Activated naive CD8-positive, alpha-beta T cell treated with anti-CD3 and anti-CD28 coated beads for 36 hours (primary cell): ENCODE data around the gene ZNF609. TPM values are rescaled to one million over a fixed set of nuclear protein-coding genes. Genes with fewer than 3 reads are reported as not detected.

Source experiments
- DNase-seq: peaks from one replicate; pipeline ENCODE4 v3.0.0; 2021
- H3K27ac Mint-ChIP-seq: one replicate; pipeline ENCODE4 v1.8.0; 2022; ENCODE audit warnings: mild to moderate bottlenecking, moderate library complexity, mixed read lengths
- H3K27me3 Mint-ChIP-seq: one replicate; pipeline ENCODE4 v1.8.0; 2022; ENCODE audit warnings: mild to moderate bottlenecking, mixed read lengths
- H3K36me3 Mint-ChIP-seq: one replicate; pipeline ENCODE4 v1.8.0; 2021; ENCODE audit warnings: mild to moderate bottlenecking, mixed read lengths
- H3K4me1 Mint-ChIP-seq: one replicate; pipeline ENCODE4 v1.8.0; 2021; ENCODE audit warnings: mixed read lengths
- H3K4me3 Mint-ChIP-seq: one replicate; pipeline ENCODE4 v1.8.0; 2022; ENCODE audit warnings: mild to moderate bottlenecking, moderate library complexity, mixed read lengths
- H3K9me3 Mint-ChIP-seq: one replicate; pipeline ENCODE4 v1.8.0; 2022; ENCODE audit warnings: mixed read lengths
- total RNA-seq, 2 experiments: library from RNA; stranded (reverse); gene quantifications; one replicate each; pipeline ENCODE4 v1.2.3, GENCODE V29; 2021

Gene ZNF609
- total RNA-seq, 2 experiments from 2014 or later: 32.4 to 35.3 TPM

- Mint-ChIP-seq H3K9me3 (no peaks in the 10 kb centered on the region), H3K4me3 (no peak overlapping the region), H3K4me1 (peaks cover 47% of the 10 kb centered on the region), H3K27ac (peak overlapping the region; percentile 39), H3K27me3 (no peaks in the 10 kb centered on the region), H3K36me3 (peaks cover 33% of the 10 kb centered on the region)
- DNase-seq: no peak
Observed at GRCh38 chr15:64560501-64560900, 100.1 kb downstream of the ZNF609 start.

DNA sequence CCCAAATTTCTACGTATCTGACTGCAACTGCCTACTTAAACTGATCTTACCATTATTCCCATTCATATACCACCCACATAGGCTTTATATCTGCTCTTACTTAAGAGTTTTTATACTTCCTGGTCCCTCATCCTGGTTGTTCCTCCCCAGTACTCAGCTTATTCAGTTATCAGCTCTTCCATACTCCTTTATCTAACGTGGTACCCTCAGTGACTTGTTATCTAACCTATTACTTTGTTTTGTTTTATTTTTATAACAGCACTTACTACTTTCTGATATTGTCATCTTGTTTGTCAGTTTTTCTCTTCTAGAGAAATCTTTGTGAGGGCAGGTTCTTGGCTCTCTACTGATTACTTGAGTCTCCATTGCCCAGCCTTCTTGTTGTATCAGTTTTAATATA lies 100.6 kb downstream of the ZNF609 start:
- no peak overlapping the region for H3K4me3 Mint-ChIP-seq
- no peak for DNase-seq
- H3K9me3 Mint-ChIP-seq: no peaks in the 10 kb centered on the region
- H3K36me3 Mint-ChIP-seq: peaks cover 35% of the 10 kb centered on the region
- H3K27me3 Mint-ChIP-seq: no peaks in the 10 kb centered on the region
- H3K27ac Mint-ChIP-seq: peak overlapping the region; percentile 44
- H3K4me1 Mint-ChIP-seq: peaks cover 47% of the 10 kb centered on the region

DNA sequence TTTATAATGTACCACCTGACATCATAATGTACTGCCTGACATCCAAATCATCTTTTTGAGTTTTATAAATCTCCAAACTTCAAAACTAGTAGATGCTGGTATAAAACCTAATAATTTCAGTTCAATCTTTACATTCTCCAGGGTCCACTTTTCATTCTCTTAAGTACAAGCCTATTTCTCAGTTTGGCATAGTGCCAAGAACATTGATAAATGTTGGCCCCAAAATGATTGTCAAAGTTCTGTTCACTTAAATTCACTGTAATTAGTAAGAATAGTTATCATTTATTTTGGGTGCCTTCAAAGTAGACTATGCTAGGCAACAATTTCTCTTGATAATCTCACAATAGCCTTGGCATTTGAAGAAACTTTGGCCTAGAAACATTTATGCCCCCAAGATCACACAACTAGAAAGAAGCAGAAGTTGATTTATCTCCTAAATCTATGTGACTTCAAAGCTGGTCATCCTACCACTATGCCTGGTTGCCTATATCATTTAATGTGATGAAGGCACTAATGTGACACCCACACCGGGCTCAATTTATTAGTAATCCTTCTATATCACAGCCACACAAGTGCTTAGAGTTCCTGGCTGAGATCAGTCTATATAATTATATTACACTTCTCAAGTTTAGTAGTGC lies 101.7 kb downstream of the ZNF609 start:
- peaks cover 52% of the 10 kb centered on the region for H3K4me1 Mint-ChIP-seq
- H3K27ac Mint-ChIP-seq: no peak overlapping the region
- no peak for DNase-seq
- no peaks in the 10 kb centered on the region for H3K27me3 Mint-ChIP-seq
- H3K9me3 Mint-ChIP-seq: no peaks in the 10 kb centered on the region
- H3K4me3 Mint-ChIP-seq: no peak overlapping the region
- H3K36me3 Mint-ChIP-seq: peaks cover 41% of the 10 kb centered on the region

- no peak for DNase-seq
- Mint-ChIP-seq H3K4me3 (no peak overlapping the region), H3K9me3 (no peaks in the 10 kb centered on the region), H3K36me3 (peaks cover 35% of the 10 kb centered on the region), H3K27ac (peak overlapping the region; percentile 10), H3K27me3 (no peaks in the 10 kb centered on the region), H3K4me1 (peaks cover 51% of the 10 kb centered on the region)
Observed at GRCh38 chr15:64566102-64566501, 105.7 kb downstream of the ZNF609 start.

- no peak for DNase-seq
- H3K36me3 Mint-ChIP-seq: peaks cover 34% of the 10 kb centered on the region
- peaks cover 51% of the 10 kb centered on the region for H3K4me1 Mint-ChIP-seq
- no peaks in the 10 kb centered on the region for H3K9me3 Mint-ChIP-seq
- no peak overlapping the region for H3K27ac Mint-ChIP-seq
- no peaks in the 10 kb centered on the region for H3K27me3 Mint-ChIP-seq
- H3K4me3 Mint-ChIP-seq: no peak overlapping the region
Observed at GRCh38 chr15:64566629-64567427, 106.5 kb downstream of the ZNF609 start.

GRCh38 chr15:64568765-64569164 lies 108.4 kb downstream of the ZNF609 start:
- Mint-ChIP-seq H3K4me3 (no peak overlapping the region), H3K27ac (peak overlapping the region; percentile 57), H3K4me1 (peaks cover 59% of the 10 kb centered on the region), H3K27me3 (no peaks in the 10 kb centered on the region), H3K36me3 (peaks cover 36% of the 10 kb centered on the region), H3K9me3 (no peaks in the 10 kb centered on the region)
- DNase-seq: no peak

DNA sequence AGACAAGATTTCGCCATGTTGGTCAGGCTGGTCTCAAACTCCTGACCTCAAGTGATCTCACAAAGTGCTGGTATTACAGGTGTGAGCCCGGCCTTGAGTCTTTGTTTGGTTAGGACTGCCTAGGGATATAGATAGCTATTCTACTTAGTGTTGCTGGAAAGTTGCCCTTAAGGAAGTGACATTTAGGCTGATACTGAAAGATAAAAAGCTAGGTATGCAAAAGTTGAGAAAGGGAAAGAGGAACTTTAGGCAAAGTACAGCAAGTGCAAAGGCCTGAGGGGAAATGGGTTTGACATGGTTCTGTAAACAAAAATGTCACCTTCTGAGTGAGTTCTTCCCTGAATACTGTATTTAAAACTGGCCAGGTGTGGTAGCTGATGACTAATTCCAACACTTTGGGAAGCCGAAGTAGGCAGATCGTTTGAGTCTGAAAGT lies 111.5 kb downstream of the ZNF609 start:
- H3K27me3 Mint-ChIP-seq: no peaks in the 10 kb centered on the region
- peaks cover 34% of the 10 kb centered on the region for H3K36me3 Mint-ChIP-seq
- H3K4me3 Mint-ChIP-seq: no peak overlapping the region
- no peak for DNase-seq
- H3K27ac Mint-ChIP-seq: peak overlapping the region; percentile 73
- no peaks in the 10 kb centered on the region for H3K9me3 Mint-ChIP-seq
- peaks cover 61% of the 10 kb centered on the region for H3K4me1 Mint-ChIP-seq

- H3K36me3 Mint-ChIP-seq: peaks cover 32% of the 10 kb centered on the region
- DNase-seq: no peak
- H3K4me1 Mint-ChIP-seq: peaks cover 58% of the 10 kb centered on the region
- no peak overlapping the region for H3K27ac Mint-ChIP-seq
- H3K4me3 Mint-ChIP-seq: no peak overlapping the region
- no peaks in the 10 kb centered on the region for H3K9me3 Mint-ChIP-seq
- H3K27me3 Mint-ChIP-seq: no peaks in the 10 kb centered on the region
Observed at GRCh38 chr15:64572856-64573255, 112.5 kb downstream of the ZNF609 start.

GRCh38 chr15:64574301-64575017 lies 114.1 kb downstream of the ZNF609 start:
- Mint-ChIP-seq H3K4me1 (peaks cover 43% of the 10 kb centered on the region), H3K9me3 (no peaks in the 10 kb centered on the region), H3K27ac (peak overlapping the region; percentile 78), H3K27me3 (no peaks in the 10 kb centered on the region), H3K4me3 (no peak overlapping the region), H3K36me3 (peaks cover 27% of the 10 kb centered on the region)
- no peak for DNase-seq

DNA sequence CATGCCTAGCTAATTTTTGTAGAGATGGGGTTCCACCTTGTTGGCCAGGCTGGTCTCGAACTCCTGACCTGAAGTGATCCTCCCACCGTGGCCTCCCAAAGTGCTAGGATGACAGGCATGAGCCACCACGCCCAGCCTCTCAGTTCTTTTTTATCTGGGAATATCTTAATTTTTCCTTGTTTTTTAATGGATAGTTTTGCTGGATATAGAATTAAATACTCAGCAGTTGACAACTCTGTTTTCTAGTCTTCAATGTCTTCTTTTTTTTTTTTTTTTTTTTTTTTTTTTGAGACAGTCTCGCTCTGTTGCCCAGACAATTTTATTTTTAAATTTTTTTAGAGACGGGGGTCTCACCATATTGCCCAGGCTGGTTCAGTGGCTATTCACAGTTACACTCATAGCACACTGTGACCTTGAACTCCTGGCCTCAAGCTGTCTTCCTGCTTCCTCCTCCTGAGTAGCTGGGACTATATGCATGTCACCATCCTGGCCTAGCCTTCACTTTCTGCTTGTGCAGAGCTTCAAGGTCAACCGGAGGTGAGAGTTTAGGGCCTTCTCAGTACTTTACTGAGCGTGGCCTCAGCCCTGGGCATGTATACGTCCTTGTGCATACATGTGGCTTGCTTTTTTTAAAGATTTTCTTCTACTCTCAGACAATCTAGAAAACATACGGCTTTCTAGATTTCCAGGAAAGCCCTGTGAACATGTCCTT lies 120.5 kb downstream of the ZNF609 start:
- no peaks in the 10 kb centered on the region for H3K27me3 Mint-ChIP-seq
- peaks cover 30% of the 10 kb centered on the region for H3K4me1 Mint-ChIP-seq
- H3K4me3 Mint-ChIP-seq: no peak overlapping the region
- H3K9me3 Mint-ChIP-seq: peaks cover 19% of the 10 kb centered on the region
- peak overlapping the region; percentile 62 for H3K27ac Mint-ChIP-seq
- peaks cover 31% of the 10 kb centered on the region for H3K36me3 Mint-ChIP-seq
- DNase-seq: no peak

GRCh38 chr15:64581408-64581761 lies 121.0 kb downstream of the ZNF609 start:
- Mint-ChIP-seq H3K9me3 (peaks cover 19% of the 10 kb centered on the region), H3K27ac (peak overlapping the region; percentile 62), H3K4me1 (peaks cover 32% of the 10 kb centered on the region), H3K4me3 (no peak overlapping the region), H3K27me3 (no peaks in the 10 kb centered on the region), H3K36me3 (peaks cover 31% of the 10 kb centered on the region)
- DNase-seq: no peak

DNA sequence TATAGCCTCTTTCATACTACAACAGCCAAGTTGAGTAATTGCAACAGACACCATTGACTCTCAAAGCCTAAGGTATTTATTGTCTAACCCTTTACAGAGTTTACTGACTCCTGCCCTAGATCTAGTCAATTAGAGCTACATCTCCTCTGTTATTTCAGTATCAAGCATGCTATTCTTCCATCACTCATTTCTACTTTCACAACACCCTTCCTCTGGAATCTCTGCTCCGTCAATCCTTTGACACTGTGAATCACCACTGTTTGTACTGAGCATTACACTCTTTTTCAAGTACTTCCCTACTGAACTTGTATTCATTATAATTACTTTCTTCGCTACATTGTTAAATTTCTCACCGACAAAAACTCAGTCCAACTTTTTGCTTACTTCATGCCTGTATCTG lies 121.8 kb downstream of the ZNF609 start:
- H3K27ac Mint-ChIP-seq: no peak overlapping the region
- H3K4me1 Mint-ChIP-seq: peaks cover 39% of the 10 kb centered on the region
- no peaks in the 10 kb centered on the region for H3K27me3 Mint-ChIP-seq
- peaks cover 19% of the 10 kb centered on the region for H3K9me3 Mint-ChIP-seq
- DNase-seq: no peak
- H3K4me3 Mint-ChIP-seq: no peak overlapping the region
- peaks cover 30% of the 10 kb centered on the region for H3K36me3 Mint-ChIP-seq

GRCh38 chr15:64583519-64583918 lies 123.1 kb downstream of the ZNF609 start:
- peaks cover 30% of the 10 kb centered on the region for H3K36me3 Mint-ChIP-seq

DNA sequence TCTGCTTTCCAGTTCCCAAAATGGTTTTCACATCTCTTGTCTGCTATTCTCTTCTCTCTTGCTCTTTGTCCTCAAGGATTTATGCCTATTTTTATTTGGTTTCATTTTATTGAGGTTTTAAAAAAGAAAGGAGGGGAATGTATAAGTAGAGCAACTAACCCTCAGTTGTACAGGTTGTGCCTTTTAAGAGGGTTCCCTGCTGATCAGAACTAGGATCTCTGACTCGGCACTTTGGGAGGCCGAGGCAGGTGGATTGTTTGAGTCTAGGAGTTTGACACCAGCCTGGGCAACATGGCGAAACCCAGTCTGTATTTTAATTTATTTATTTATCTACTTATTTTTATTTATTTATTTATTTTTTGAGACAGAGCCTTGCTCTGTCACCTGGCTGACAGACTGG lies 123.6 kb downstream of the ZNF609 start:
- H3K4me3 Mint-ChIP-seq: peak overlapping the region; percentile 57
- H3K4me1 Mint-ChIP-seq: peaks cover 49% of the 10 kb centered on the region
- H3K36me3 Mint-ChIP-seq: peaks cover 30% of the 10 kb centered on the region
- H3K27me3 Mint-ChIP-seq: no peaks in the 10 kb centered on the region
- peaks cover 19% of the 10 kb centered on the region for H3K9me3 Mint-ChIP-seq
- no peak for DNase-seq
- peak overlapping the region; percentile 84 for H3K27ac Mint-ChIP-seq

More at GRCh38 chr15:64583519-64583918, 123.1 kb downstream of the ZNF609 start:
- H3K4me1 Mint-ChIP-seq: peaks cover 46% of the 10 kb centered on the region
- no peaks in the 10 kb centered on the region for H3K27me3 Mint-ChIP-seq
- H3K9me3 Mint-ChIP-seq: peaks cover 19% of the 10 kb centered on the region
- no peak for DNase-seq
- peak overlapping the region; percentile 57 for H3K4me3 Mint-ChIP-seq
- H3K27ac Mint-ChIP-seq: peak overlapping the region; percentile 84
